ENCODE results near the gene UTS2B.

Gene UTS2B, protein sequence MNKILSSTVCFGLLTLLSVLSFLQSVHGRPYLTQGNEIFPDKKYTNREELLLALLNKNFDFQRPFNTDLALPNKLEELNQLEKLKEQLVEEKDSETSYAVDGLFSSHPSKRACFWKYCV

GRCh38 chr3:191329654-191330529 lies at the start of gene UTS2B:
Gene UTS2B (minus strand): TSS chr3:191330526. CDS start chr3:191282189, 48,337 bp downstream.
- FAIRE-seq, result no peak
- DNase-seq (ENCODE audit: insufficient read length, low spot score), result no peak
- no peak for TF ChIP-seq CTCF (IDR thresholded peaks at IDR 0.05; ENCODE audit: insufficient read depth, missing control alignments)

- TF ChIP-seq CTCF (IDR thresholded peaks at IDR 0.05; ENCODE audit: insufficient read depth, missing control alignments), result no peak
- no peak for FAIRE-seq
- DNase-seq (ENCODE audit: insufficient read length, low spot score), result no peak
Observed at GRCh38 chr3:191380001-191380400, 49.7 kb upstream of the UTS2B start.

DNA sequence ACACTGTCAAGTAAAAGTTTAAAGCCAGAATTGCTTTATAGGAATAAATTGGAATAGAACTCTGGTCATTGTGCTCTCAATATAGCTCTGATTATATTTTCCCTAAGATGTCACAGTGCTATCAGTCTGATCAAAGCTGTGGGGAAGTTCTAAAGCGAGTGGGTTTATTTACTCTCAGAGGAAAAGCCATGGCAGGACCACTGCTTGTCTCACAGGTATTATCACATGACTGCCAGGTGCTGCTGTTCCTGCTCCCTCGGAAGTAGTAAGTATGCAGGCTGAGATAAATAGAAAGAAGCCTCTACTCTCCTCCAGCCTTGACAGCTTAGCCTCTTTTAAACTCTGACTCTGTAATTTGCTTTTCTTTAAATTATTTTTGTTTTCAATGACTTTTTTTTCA lies 49.1 kb upstream of the UTS2B start:
- FAIRE-seq (no peak), DNase-seq (ENCODE audit: insufficient read length, low spot score) (no peak)
- no peak for TF ChIP-seq CTCF (IDR thresholded peaks at IDR 0.05; ENCODE audit: insufficient read depth, missing control alignments)

GRCh38 chr3:191378142-191378812 lies 48.0 kb upstream of the UTS2B start:
- DNase-seq (ENCODE audit: insufficient read length, low spot score), result no peak
- FAIRE-seq, result no peak
- TF ChIP-seq CTCF (IDR thresholded peaks at IDR 0.05; ENCODE audit: insufficient read depth, missing control alignments), result no peak

GRCh38 chr3:191376516-191377141 lies 46.3 kb upstream of the UTS2B start:
- no peak for TF ChIP-seq CTCF (IDR thresholded peaks at IDR 0.05; ENCODE audit: insufficient read depth, missing control alignments)
- DNase-seq (ENCODE audit: insufficient read length, low spot score) (no peak), FAIRE-seq (no peak)

GRCh38 chr3:191373327-191373726 lies 43.0 kb upstream of the UTS2B start:
- DNase-seq (ENCODE audit: insufficient read length, low spot score), result no peak
- FAIRE-seq, result no peak
- no peak for TF ChIP-seq CTCF (IDR thresholded peaks at IDR 0.05; ENCODE audit: insufficient read depth, missing control alignments)
